HepG2 (cell line): Measurements from ENCODE around the gene VAMP2. TPM values are rescaled to one million over a fixed set of nuclear protein-coding genes. Genes with fewer than 3 reads are reported as not detected.

Source experiments
- BRCA1 ChIP-seq: sonication (generic); formaldehyde crosslinking; IDR thresholded peaks from 2 replicates; pipeline ENCODE4 v1.4.0; 2020; ENCODE audit warnings: missing genetic modification reagents
- DPF2 ChIP-seq: sonication (generic); formaldehyde crosslinking; IDR thresholded peaks from 2 replicates; pipeline ENCODE4 v1.4.0; 2020; ENCODE audit warnings: mild to moderate bottlenecking, low read depth, missing genetic modification reagents, borderline replicate concordance
- GLMP ChIP-seq: sonication (generic); formaldehyde crosslinking; IDR thresholded peaks from 2 replicates; pipeline ENCODE4 v1.9.0; 2021; ENCODE audit warnings: missing genetic modification reagents, mild to moderate bottlenecking, borderline replicate concordance
- HNRNPLL ChIP-seq: fragments of 200-400 bp; formaldehyde crosslinking; IDR thresholded peaks from 2 replicates; pipeline ENCODE4 v1.6.1; 2017; ENCODE audit warnings: mild to moderate bottlenecking, low read depth, low read length; ENCODE audit not compliant: poor library complexity, severe bottlenecking
- HOXA7 ChIP-seq: sonication (generic); formaldehyde crosslinking; IDR thresholded peaks from 2 replicates; pipeline ENCODE4 v1.8.1; 2022; ENCODE audit warnings: mild to moderate bottlenecking, missing genetic modification reagents, moderate library complexity
- NFYB ChIP-seq: sonication (generic); formaldehyde crosslinking; IDR thresholded peaks from 2 replicates; pipeline ENCODE4 v1.4.0; 2020; ENCODE audit warnings: missing genetic modification reagents
- PCBP1 ChIP-seq: fragments of 200-400 bp; formaldehyde crosslinking; IDR thresholded peaks from 2 replicates; pipeline ENCODE4 v1.6.1; 2017; ENCODE audit warnings: mild to moderate bottlenecking, low read depth, low read length, borderline replicate concordance
- PRDM15 ChIP-seq: sonication (generic); formaldehyde crosslinking; IDR thresholded peaks from 2 replicates; pipeline ENCODE4 v1.4.0; 2020; ENCODE audit warnings: missing genetic modification reagents
- RARA ChIP-seq: IDR thresholded peaks from 2 replicates; pipeline ENCODE4 v1.6.1; 2016; ENCODE audit warnings: missing genetic modification reagents, missing compliant biosample characterization
- RXRB ChIP-seq: IDR thresholded peaks from 2 replicates; pipeline ENCODE4 v1.6.1; 2016; ENCODE audit warnings: borderline replicate concordance, missing genetic modification reagents, missing compliant biosample characterization
- SAP130 ChIP-seq: IDR thresholded peaks from 2 replicates; pipeline ENCODE4 v1.6.1; 2016; ENCODE audit warnings: low read depth
- SP140L ChIP-seq: sonication (generic); formaldehyde crosslinking; IDR thresholded peaks from 2 replicates; pipeline ENCODE4 v1.4.0; 2020; ENCODE audit warnings: missing genetic modification reagents, borderline replicate concordance
- ZBTB46 ChIP-seq: sonication (generic); formaldehyde crosslinking; IDR thresholded peaks from 2 replicates; pipeline ENCODE4 v1.4.0; 2020; ENCODE audit warnings: mild to moderate bottlenecking, missing genetic modification reagents, borderline replicate concordance
- ZKSCAN1 ChIP-seq: fragments of 150-350 bp; IDR thresholded peaks from 2 replicates; pipeline ENCODE4 v1.6.1; 2014; ENCODE audit warnings: low read length
- ZNF460 ChIP-seq: sonication (generic); formaldehyde crosslinking; IDR thresholded peaks from 2 replicates; pipeline ENCODE4 v1.5.1; 2020; ENCODE audit warnings: missing genetic modification reagents, mild to moderate bottlenecking, borderline replicate concordance
- ZNF574 ChIP-seq: sonication (generic); formaldehyde crosslinking; IDR thresholded peaks from 2 replicates; pipeline ENCODE4 v1.4.0; 2020; ENCODE audit warnings: missing genetic modification reagents
- ZNF597 ChIP-seq: sonication (generic); formaldehyde crosslinking; IDR thresholded peaks from 2 replicates; pipeline ENCODE4 v1.5.0; 2020; ENCODE audit warnings: missing genetic modification reagents
- ZNF644 ChIP-seq: IDR thresholded peaks from 2 replicates; pipeline ENCODE4 v1.6.1; 2016; ENCODE audit warnings: low read depth
- ZNF790 ChIP-seq: sonication (generic); formaldehyde crosslinking; IDR thresholded peaks from 2 replicates; pipeline ENCODE4 v1.8.0; 2022; ENCODE audit warnings: missing genetic modification reagents, mild to moderate bottlenecking, borderline replicate concordance
- polyA plus RNA-seq, 8 experiments: library from polyadenylated mRNA; depleted of rRNA in 3 of 8; stranded (reverse) in 7 of 8; unstranded in 1 of 8; fragments of >200 nt; fragmentation: Illumina TruSeq in 4 of 8; extraction: Trizol in 4 of 8; gene quantifications; 2 replicates each; pipeline versions ENCODE4 v1.2.1 to v1.2.3, GENCODE V29; 2011 to 2016; ENCODE audit warnings: low read depth in 4 of 8, missing spikeins in 1 of 8, mixed read lengths in 1 of 8; ENCODE audit not compliant: insufficient read depth in 1 of 8
- total RNA-seq, 5 experiments: library from RNA; depleted of rRNA; stranded (reverse); fragments of >200 nt; fragmentation: Illumina TruSeq; extraction: Trizol; gene quantifications; 2 replicates each; pipeline ENCODE4 v1.2.3, GENCODE V29; 2016; ENCODE audit warnings: low read depth in 1 of 5

Gene VAMP2
- total and polyA plus RNA-seq, 2 of the 13 experiments (the other 11 are each of a cell fraction or from before 2014, with no cell fraction given), result 3.9 to 17.2 TPM

- TF ChIP-seq SP140L (CRISPR knock-in tag) (peak; percentile 41; the same call in 1 of the 2 replicates), NFYB (peak; percentile 40), RARA (CRISPR knock-in tag) (no peak), ZNF790 (CRISPR knock-in tag) (no peak), SAP130 (peak; percentile 84), PRDM15 (no peak; the same call in 1 of the 2 replicates), RXRB (CRISPR knock-in tag) (peak; percentile 66), BRCA1 (CRISPR knock-in tag) (peak; percentile 74; the same call in 1 of the 2 replicates), HOXA7 (CRISPR knock-in tag) (no peak), PCBP1 (no peak), GLMP (CRISPR knock-in tag) (no peak), DPF2 (CRISPR knock-in tag) (no peak), ZKSCAN1 (no peak), ZBTB46 (CRISPR knock-in tag) (no peak), ZNF574 (CRISPR knock-in tag) (peak; percentile 78), ZNF460 (no peak; the same call in 1 of the 2 replicates), ZNF644 (CRISPR knock-in tag) (0 out of 2 replicates have a peak, but pooled peaks have one; percentile 13), HNRNPLL (peak; percentile 87), ZNF597 (CRISPR knock-in tag) (no peak)
Observed at GRCh38 chr17:8138672-8139371, 23.9 kb downstream of the VAMP2 start (continued).
